NCI-H187 treated with DMSO at 0.1 percent for 48 hours (cell line): ENCODE data around the gene KAT5.
A peak's percentile ranks its signal among the peaks of the same experiment; 100 is the strongest.
"Not testable (repeated sequence)": the region's sequence is repeated elsewhere in the genome, so short reads cannot be mapped to it uniquely, and the experiment has no call there.

Experiments
- DNase-seq: peaks from one replicate; lab custom pipeline; 2025; lab: John Stamatoyannopoulos, UW

The KAT5 gene

GRCh38 chr11:65709661-65710060 lies 2.4 kb upstream of the KAT5 start:
- DNase-seq, result no peak

DNA sequence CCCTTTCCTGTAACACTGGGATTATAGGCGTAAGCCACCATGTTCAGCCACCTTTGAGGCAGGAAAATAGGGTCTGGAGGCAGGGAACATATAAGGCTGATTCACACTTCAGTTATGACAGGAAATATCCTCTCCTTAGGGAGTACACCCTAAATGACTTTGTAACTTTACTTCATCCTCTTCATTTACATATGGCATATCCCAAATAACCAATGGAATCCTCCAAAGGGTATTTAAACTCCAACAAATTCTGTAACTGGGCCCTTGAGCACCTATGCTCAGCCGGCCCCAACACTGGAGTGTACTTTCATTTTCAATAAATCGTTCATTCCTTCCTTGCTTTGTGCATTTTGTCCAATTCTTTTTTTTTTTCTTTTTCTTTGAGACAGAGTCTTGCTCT lies 1.6 kb upstream of the KAT5 start:
- DNase-seq, result no peak

DNA sequence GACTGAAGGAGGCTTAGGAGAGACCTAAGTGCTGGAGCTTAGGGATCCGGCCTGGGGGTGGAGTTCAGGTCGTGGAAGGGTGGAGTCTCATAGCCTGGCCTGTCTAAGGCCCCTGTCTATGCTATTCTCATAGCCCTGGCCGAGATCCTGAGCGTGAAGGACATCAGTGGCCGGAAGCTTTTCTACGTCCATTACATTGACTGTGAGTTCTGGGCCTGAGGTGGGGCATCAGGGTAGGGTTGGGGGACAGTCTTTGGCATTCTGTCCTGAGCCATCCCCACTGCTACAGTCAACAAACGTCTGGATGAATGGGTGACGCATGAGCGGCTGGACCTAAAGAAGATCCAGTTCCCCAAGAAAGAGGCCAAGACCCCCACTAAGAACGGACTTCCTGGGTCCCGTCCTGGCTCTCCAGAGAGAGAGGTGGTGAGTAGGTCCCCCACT lies 603 bp downstream of the KAT5 start:
- DNase-seq, result no peak

- no peak for DNase-seq
These were observed 1.3 kb downstream of the KAT5 start for GRCh38 chr11:65713212-65713969.

DNA sequence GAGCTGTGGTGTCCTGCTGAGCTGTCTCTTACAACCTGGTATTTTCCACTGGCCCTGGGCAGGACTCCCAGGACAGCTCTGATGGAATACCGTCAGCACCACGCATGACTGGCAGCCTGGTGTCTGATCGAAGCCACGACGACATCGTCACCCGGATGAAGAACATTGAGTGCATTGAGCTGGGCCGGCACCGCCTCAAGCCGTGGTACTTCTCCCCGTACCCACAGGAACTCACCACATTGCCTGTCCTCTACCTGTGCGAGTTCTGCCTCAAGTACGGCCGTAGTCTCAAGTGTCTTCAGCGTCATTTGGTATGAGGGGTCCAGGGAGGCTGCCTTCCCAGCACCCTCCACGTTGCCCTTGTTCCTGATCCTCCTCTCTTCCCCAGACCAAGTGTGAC lies 2.4 kb downstream of the KAT5 start:
- no peak for DNase-seq

DNA sequence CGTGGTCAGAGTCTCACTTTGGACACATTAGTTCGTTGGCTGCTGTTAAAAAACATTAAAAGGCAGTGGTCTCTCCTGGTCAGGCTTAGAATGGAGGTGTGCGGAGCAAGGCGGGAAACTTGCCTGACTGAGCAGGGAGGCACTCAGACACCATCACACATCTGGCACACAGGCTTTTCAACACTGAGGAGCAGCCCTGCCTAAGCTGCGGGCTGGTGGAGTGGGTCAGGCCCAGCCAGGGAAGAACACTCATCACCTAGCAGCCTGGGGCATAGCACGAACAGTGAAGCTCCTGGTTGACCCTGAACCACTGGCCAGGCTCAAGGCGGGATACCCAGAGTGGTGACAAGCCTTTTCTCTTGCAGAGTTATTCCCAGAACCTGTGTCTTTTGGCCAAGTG lies 4.2 kb downstream of the KAT5 start:
- DNase-seq, result no peak

DNA sequence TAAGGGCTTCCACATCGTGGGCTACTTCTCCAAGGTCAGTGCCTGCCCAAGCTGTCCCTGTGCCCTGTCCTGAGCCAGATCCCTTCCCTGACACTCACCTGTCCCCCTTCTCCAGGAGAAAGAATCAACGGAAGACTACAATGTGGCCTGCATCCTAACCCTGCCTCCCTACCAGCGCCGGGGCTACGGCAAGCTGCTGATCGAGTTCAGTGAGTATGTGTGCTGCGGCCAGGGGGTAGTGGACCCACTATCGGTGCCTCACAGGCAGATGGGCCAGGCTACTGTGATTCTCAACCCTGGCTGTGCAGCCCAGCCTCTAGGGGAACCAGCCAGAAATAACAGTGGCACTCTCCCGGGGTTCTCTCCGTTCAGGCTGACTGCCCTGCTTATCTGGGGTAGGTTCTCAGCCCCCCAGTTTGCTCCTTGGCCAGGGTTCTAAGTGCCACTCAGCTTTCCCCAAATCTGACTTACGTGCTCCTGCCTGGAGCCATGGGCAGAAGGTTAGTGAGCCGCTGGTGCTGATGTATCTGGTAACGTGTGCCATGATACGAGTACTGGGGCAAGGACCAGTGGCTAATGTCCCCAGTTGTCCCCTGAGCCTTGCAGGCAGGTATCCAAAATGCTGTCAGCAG lies 4.8 kb downstream of the KAT5 start:
- DNase-seq, result no peak

- no peak for DNase-seq
These were observed 5.9 kb downstream of the KAT5 start for GRCh38 chr11:65717906-65718305.

DNA sequence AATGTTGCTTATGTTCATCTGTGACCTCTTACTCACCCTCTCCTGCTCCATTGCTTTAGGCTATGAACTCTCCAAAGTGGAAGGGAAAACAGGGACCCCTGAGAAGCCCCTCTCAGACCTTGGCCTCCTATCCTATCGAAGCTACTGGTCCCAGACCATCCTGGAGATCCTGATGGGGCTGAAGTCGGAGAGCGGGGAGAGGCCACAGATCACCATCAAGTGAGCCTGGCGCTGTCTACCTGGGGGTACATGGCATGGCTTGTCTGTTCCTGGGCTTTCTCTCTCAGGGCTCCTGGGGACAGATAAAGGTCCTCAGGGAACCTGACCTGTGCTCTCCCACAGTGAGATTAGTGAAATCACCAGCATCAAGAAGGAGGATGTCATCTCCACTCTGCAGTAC lies 6.5 kb downstream of the KAT5 start:
- DNase-seq, result no peak

- DNase-seq, result no peak
These were observed 7.0 kb downstream of the KAT5 start for GRCh38 chr11:65718964-65719492.

DNA sequence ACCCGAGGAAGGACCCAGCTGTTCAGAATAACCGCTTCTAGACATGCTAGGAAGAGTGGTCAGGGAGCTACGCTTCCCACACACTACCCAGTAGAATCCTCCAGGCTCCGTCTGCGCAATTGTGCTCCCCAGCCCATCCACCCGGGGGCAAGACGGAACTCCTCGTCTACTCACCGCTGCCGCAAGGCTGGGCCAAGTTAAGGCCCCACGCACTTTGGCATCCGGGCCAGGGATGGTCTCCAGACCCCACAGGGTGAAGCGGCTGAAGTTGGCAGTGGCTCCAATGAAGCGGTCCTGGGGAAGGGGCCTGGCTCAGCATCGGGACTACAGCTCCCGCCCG lies 7.8 kb downstream of the KAT5 start:
- no peak for DNase-seq

GRCh38 chr11:65720211-65720934 lies 8.3 kb downstream of the KAT5 start, which contains the start of gene RNASEH2C:
TSS of gene RNASEH2C (minus strand) at chr11:65720798. CDS start at chr11:65720758, 40 bp downstream.
- DNase-seq, result peak; percentile 12

- no peak for DNase-seq
These were observed 10.2 kb downstream of the KAT5 start for GRCh38 chr11:65722261-65722660.

DNA sequence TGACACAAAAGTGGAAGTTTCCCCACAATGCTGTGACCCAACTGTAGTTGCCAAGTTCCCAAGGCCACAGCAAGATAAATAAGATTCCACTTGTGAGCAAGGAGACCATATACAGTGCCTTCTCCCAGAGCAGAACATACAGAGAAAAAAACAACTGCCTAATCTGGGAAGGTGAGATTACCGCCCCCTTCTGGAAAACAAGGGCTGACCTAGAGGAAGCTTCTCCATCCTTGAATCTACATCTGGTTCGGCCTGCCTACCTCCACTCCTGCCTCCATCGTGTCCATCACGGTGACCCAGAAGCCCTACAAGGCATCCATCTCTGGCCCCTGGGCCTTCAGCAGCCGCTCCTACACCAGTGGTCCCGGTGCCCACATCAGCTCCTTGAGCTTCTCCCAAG lies 14.6 kb downstream of the KAT5 start:
- DNase-seq, result no peak

DNA sequence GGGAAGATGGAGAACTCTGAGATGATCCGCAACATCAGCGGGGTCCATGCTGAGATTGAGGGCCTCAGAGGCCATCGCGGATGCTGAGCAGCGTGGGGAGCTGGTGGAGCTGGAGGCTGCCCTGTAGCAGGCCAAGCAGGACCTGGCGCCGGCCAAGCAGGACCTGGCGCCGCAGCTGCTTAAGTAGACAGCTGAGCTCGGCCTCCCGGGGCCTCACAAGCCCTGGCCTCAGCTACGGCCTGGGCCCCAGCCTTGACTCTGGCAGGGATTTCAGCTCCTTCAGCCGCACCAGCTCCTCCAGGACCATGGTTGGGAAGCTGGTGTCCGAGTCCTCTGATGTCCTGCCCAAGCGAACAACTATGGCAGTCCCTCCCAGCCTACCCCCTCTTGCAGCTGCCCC lies 15.8 kb downstream of the KAT5 start:
- DNase-seq, result no peak

GRCh38 chr11:65730461-65730860 lies 18.4 kb downstream of the KAT5 start:
- DNase-seq, result no peak

DNA sequence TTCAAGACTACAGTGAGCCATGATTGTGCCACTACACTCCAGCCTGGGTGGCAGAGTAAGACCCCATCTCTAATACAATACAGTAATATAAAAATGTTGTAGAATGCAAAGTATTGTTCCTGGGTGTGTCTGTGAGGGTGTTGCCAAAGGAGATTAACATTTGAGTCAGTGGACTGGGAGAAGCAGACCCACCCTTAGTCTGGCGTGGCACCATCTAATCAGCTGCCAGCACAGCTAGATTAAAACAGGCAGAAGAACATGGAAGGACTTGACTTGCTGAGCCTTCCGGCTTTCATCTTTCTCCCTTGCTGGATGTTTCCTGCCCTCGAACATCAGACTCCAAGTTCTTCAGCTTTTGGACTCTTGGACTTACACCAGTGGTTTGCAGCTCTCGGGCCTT lies 23.1 kb downstream of the KAT5 start:
- DNase-seq, result not testable (repeated sequence)

- no peak for DNase-seq
These were observed 24.8 kb downstream of the KAT5 start for GRCh38 chr11:65736810-65737209.

GRCh38 chr11:65739022-65739421 lies 27.0 kb downstream of the KAT5 start:
- DNase-seq, result no peak

DNA sequence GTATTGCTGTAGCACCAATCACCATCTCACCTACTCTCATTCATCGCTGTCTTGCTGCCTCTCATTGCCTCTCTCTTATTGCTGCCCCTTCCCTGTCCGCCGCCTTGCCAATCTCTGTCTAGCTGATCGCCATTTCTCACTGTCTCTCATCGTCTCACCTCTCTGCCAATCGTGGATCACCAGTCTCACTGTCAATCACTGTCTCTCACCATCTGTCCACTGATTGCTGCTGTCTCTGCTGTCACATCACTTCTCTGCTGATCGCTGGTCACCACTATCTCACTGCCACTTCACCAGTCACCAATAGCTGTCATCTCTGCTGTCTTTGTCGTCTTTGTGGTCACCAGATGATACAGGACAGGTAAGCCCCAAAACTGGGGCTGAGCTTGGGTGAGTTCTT lies 29.1 kb downstream of the KAT5 start:
- DNase-seq, result no peak

DNA sequence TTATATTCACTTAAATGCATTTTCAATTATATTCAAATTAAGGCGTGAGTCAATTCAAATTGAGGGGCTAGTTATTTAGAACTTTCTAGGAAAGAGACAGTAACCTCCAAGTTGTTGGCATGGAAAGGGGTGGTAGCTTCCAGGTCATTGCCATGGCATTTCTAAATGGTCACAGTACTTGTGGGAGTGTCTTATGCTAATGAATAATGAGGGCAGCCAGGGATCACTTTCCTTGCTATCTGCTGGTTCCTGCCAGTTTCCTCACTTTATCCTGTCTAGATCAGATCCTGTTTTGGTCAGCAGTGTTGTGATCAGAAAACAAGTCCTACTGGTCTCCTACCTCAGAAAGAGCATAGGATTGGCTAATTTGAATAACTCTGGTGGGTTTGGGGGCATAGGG lies 30.3 kb downstream of the KAT5 start:
- DNase-seq, result no peak

DNA sequence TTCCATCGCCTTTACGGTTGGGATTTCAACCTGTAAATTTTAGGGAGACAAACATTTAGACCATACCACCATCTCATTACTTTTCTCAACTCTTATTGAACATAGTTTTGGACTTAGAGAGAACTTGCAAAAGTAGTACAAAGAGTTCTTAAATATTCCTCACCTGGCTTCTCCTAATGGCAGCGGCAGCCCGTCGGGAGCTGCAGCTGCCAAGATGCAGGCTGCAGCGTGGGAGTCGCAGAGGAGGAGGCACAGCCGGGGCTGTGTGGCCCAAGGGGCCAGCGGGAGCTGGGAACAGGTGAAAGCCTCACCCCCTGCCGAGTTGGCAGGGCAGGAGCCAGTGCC lies 31.6 kb downstream of the KAT5 start:
- DNase-seq, result no peak
